ENCODE measurements around the gene MAPK1. TPM values are rescaled to one million over a fixed set of nuclear protein-coding genes. Genes with fewer than 3 reads are reported as not detected.
"Not testable (repeated sequence)": the region's sequence is repeated elsewhere in the genome, so short reads cannot be mapped to it uniquely, and the experiment has no call there.

Gene MAPK1
- polyA plus RNA-seq, 1 experiment = 154 TPM

- H3K27me3 ChIP-seq (ENCODE audit: control insufficient read depth, insufficient read depth, low read length) = no peaks in the 10 kb centered on the region
- ChIA-PET POLR2A (no interaction called here), CTCF (no interaction called here)
- TF ChIP-seq CTCF (IDR thresholded peaks at IDR 0.05; ENCODE audit: low read depth, low read length) = no peak
- DNase-seq (ENCODE audit: low read depth, low spot score) = no peak
- no peak overlapping the region for H3K27ac ChIP-seq (ENCODE audit: low read depth, low read length)
- no peaks in the 10 kb centered on the region for H3K9me3 ChIP-seq (ENCODE audit: control insufficient read depth, insufficient read depth, low read length)
- H3K4me3 ChIP-seq (ENCODE audit: low read depth, low read length) = no peak overlapping the region
Observed at GRCh38 chr22:21727768-21728167, 139.7 kb downstream of the MAPK1 start.

GRCh38 chr22:21727159-21727558 lies 140.3 kb downstream of the MAPK1 start:
- no peak overlapping the region for H3K4me3 ChIP-seq (ENCODE audit: low read depth, low read length)
- DNase-seq (ENCODE audit: low read depth, low spot score) = no peak
- ChIA-PET POLR2A (no interaction called here), CTCF (no interaction called here)
- no peaks in the 10 kb centered on the region for H3K9me3 ChIP-seq (ENCODE audit: control insufficient read depth, insufficient read depth, low read length)
- no peak overlapping the region for H3K27ac ChIP-seq (ENCODE audit: low read depth, low read length)
- no peak for TF ChIP-seq CTCF (IDR thresholded peaks at IDR 0.05; ENCODE audit: low read depth, low read length)
- H3K27me3 ChIP-seq (ENCODE audit: control insufficient read depth, insufficient read depth, low read length) = no peaks in the 10 kb centered on the region

DNA sequence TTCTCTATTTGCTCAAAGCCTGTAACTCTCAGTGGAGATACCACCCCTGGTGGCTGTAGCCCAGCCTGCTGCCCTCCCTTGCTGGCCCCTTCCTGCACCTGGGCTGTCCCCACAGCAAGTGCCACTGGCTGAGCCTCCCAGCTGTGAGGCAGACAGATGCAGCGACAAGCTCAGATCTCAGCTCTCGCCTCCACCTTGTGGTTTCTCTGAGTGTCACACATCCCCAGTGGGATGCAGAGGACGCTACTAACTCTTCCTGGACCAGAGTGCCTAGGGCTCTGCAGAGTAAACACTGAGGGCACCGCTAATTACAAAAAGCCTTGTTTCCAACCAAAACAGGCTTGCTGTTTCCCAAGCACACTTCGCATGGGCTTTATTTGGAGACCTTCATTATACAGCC lies 140.8 kb downstream of the MAPK1 start:
- Histone ChIP-seq H3K9me3 (ENCODE audit: control insufficient read depth, insufficient read depth, low read length) (no peaks in the 10 kb centered on the region), H3K27me3 (ENCODE audit: control insufficient read depth, insufficient read depth, low read length) (no peaks in the 10 kb centered on the region), H3K4me3 (ENCODE audit: low read depth, low read length) (no peak overlapping the region), H3K27ac (ENCODE audit: low read depth, low read length) (no peak overlapping the region)
- ChIA-PET CTCF (no interaction called here), POLR2A (no interaction called here)
- no peak for DNase-seq (ENCODE audit: low read depth, low spot score)
- TF ChIP-seq CTCF (IDR thresholded peaks at IDR 0.05; ENCODE audit: low read depth, low read length) = no peak

DNA sequence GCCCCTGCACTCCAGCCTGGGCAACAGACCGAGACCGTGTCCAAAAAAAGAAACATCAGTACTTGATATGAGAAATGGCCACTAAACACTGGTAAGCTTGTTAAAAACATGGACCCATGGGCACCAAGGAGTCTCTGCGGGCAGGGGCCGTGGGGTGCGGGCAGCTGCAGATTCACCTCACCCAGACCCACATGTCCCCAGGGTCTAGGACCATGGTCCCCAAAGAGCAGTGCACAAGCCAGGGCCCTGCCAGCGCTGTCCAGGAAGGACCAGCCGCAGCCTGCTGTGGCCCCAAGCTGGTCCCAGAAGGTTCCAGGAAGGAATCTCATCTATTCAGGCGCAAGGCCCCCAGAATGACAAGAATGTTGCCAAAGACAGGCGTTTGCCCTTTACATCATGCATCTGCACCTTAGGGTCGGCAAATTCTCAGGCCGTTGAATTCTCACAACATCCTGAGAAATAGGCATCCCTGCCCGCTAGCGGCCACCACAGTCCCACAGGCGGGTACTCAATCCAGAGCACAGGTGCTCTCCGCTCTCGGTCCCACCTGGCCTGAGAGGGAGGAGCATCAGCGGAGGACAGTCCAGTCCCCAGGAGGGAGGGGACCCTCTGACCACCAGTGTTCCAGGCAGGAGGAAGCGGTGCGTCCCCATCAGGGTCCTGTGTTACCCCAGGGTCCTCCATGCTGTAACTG lies 141.3 kb downstream of the MAPK1 start:
- H3K9me3 ChIP-seq (ENCODE audit: control insufficient read depth, insufficient read depth, low read length) = no peaks in the 10 kb centered on the region
- H3K27me3 ChIP-seq (ENCODE audit: control insufficient read depth, insufficient read depth, low read length) = no peaks in the 10 kb centered on the region
- TF ChIP-seq CTCF (IDR thresholded peaks at IDR 0.05; ENCODE audit: low read depth, low read length) = no peak
- CTCF ChIA-PET = no interaction called here
- no peak overlapping the region for H3K4me3 ChIP-seq (ENCODE audit: low read depth, low read length)
- POLR2A ChIA-PET = no interaction called here
- no peak for DNase-seq (ENCODE audit: low read depth, low spot score)
- no peak overlapping the region for H3K27ac ChIP-seq (ENCODE audit: low read depth, low read length)

DNA sequence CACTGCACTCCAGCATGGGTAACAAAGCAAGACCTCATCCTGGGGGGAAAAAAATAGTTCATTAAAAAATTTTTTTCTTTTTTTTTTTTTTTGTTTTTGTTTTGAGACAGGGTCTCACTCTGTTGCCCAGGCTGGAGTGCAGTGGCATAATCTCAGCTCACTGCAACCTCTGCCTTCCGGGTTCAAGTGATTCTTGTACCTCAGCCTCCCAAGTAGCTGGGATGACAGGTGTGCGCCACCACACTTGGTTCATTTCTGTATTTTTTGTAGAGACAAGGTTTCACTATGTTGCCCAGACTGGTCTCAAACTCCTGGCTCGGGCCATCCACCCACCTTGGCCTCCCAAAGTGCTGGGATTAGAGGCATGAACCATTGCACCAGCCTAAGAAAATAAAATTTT lies 142.9 kb downstream of the MAPK1 start:
- H3K27ac ChIP-seq (ENCODE audit: low read depth, low read length); H3K9me3 ChIP-seq (ENCODE audit: control insufficient read depth, insufficient read depth, low read length); H3K4me3 ChIP-seq (ENCODE audit: low read depth, low read length); H3K27me3 ChIP-seq (ENCODE audit: control insufficient read depth, insufficient read depth, low read length); DNase-seq (ENCODE audit: low read depth, low spot score); POLR2A ChIA-PET: not testable (repeated sequence)
- CTCF ChIA-PET = interaction anchor here (1.3 kb wide), 1 partner anchor 11 kb away, joined by 3 read pairs; no protein-coding TSS in a partner anchor

GRCh38 chr22:21721195-21721852 lies 146.1 kb downstream of the MAPK1 start:
- H3K27me3 ChIP-seq (ENCODE audit: control insufficient read depth, insufficient read depth, low read length); CTCF ChIA-PET; POLR2A ChIA-PET; H3K9me3 ChIP-seq (ENCODE audit: control insufficient read depth, insufficient read depth, low read length); H3K4me3 ChIP-seq (ENCODE audit: low read depth, low read length); H3K27ac ChIP-seq (ENCODE audit: low read depth, low read length); DNase-seq (ENCODE audit: low read depth, low spot score): not testable (repeated sequence)

GRCh38 chr22:21720191-21720859 lies 147.1 kb downstream of the MAPK1 start:
- not testable (repeated sequence) for DNase-seq (ENCODE audit: low read depth, low spot score); H3K4me3 ChIP-seq (ENCODE audit: low read depth, low read length); H3K27ac ChIP-seq (ENCODE audit: low read depth, low read length); H3K9me3 ChIP-seq (ENCODE audit: control insufficient read depth, insufficient read depth, low read length); H3K27me3 ChIP-seq (ENCODE audit: control insufficient read depth, insufficient read depth, low read length)
- POLR2A ChIA-PET = interaction anchor here (0.6 to 0.7 kb wide), 2 partner anchors 50 to 189 kb away, joined by 4 to 6 read pairs; no protein-coding TSS in a partner anchor
- CTCF ChIA-PET = interaction anchor here (0.7 kb wide), 1 partner anchor 14 kb away, joined by 3 read pairs; no protein-coding TSS in a partner anchor

Data from AG04450 (cell line).